ENCODE data around the gene PKP3. TPM values are rescaled to one million over a fixed set of nuclear protein-coding genes. Genes with fewer than 3 reads are reported as not detected.
A peak's percentile ranks its signal among the peaks of the same experiment; 100 is the strongest.
"Not testable (repeated sequence)": the region's sequence is repeated elsewhere in the genome, so short reads cannot be mapped to it uniquely, and the experiment has no call there.

The PKP3 gene
- total RNA-seq, 1 donor from 2014 or later: 0.85 TPM

- H3K36me3 Mint-ChIP-seq (ENCODE audit: low read depth): peaks cover 2% of the 10 kb centered on the region
- DNase-seq (ENCODE audit: low spot score): no peak
Measured at GRCh38 chr11:387193-387793, 6.7 kb upstream of the PKP3 start.

GRCh38 chr11:389369-389768, 4.6 kb upstream of the PKP3 start:
- not testable (repeated sequence) for H3K27me3 Mint-ChIP-seq (ENCODE audit: low read depth); H3K27ac Mint-ChIP-seq (ENCODE audit: unreplicated experiment); DNase-seq (ENCODE audit: low spot score); H3K4me1 Mint-ChIP-seq (ENCODE audit: low read depth); H3K4me3 Mint-ChIP-seq (ENCODE audit: unreplicated experiment); H3K9me3 Mint-ChIP-seq (ENCODE audit: low read depth); H3K36me3 Mint-ChIP-seq (ENCODE audit: low read depth)

More at GRCh38 chr11:387193-387793, 6.7 kb upstream of the PKP3 start:
- Mint-ChIP-seq H3K27ac (ENCODE audit: unreplicated experiment) (no peak overlapping the region), H3K4me1 (ENCODE audit: low read depth) (peaks cover 3% of the 10 kb centered on the region), H3K27me3 (ENCODE audit: low read depth) (no peaks in the 10 kb centered on the region), H3K4me3 (ENCODE audit: unreplicated experiment) (no peak overlapping the region), H3K9me3 (ENCODE audit: low read depth) (peaks cover 6% of the 10 kb centered on the region)
- peak; percentile 11 for TF ChIP-seq CTCF (IDR thresholded peaks at IDR 0.05)

GRCh38 chr11:390175-390574, 3.8 kb upstream of the PKP3 start:
- Mint-ChIP-seq H3K9me3 (ENCODE audit: low read depth) (peaks cover 6% of the 10 kb centered on the region), H3K36me3 (ENCODE audit: low read depth) (peaks cover 2% of the 10 kb centered on the region), H3K27ac (ENCODE audit: unreplicated experiment) (no peak overlapping the region), H3K27me3 (ENCODE audit: low read depth) (no peaks in the 10 kb centered on the region), H3K4me3 (ENCODE audit: unreplicated experiment) (no peak overlapping the region), H3K4me1 (ENCODE audit: low read depth) (peaks cover 11% of the 10 kb centered on the region)
- no peak for DNase-seq (ENCODE audit: low spot score)
- TF ChIP-seq CTCF (IDR thresholded peaks at IDR 0.05): no peak

- H3K4me1 Mint-ChIP-seq (ENCODE audit: low read depth): peaks cover 11% of the 10 kb centered on the region
- H3K9me3 Mint-ChIP-seq (ENCODE audit: low read depth): peaks cover 6% of the 10 kb centered on the region
- TF ChIP-seq CTCF (IDR thresholded peaks at IDR 0.05): no peak
Measured at GRCh38 chr11:391117-392017, 2.6 kb upstream of the PKP3 start.

GRCh38 chr11:392102-392777, 1.8 kb upstream of the PKP3 start:
- Mint-ChIP-seq H3K36me3 (ENCODE audit: low read depth) (no peaks in the 10 kb centered on the region), H3K4me1 (ENCODE audit: low read depth) (peaks cover 8% of the 10 kb centered on the region), H3K27me3 (ENCODE audit: low read depth) (no peaks in the 10 kb centered on the region), H3K9me3 (ENCODE audit: low read depth) (peaks cover under 1% of the 10 kb centered on the region), H3K4me3 (ENCODE audit: unreplicated experiment) (no peak overlapping the region), H3K27ac (ENCODE audit: unreplicated experiment) (no peak overlapping the region)
- TF ChIP-seq CTCF (IDR thresholded peaks at IDR 0.05): no peak
- DNase-seq (ENCODE audit: low spot score): no peak

More at GRCh38 chr11:391117-392017, 2.6 kb upstream of the PKP3 start:
- Mint-ChIP-seq H3K4me3 (ENCODE audit: unreplicated experiment) (no peak overlapping the region), H3K36me3 (ENCODE audit: low read depth) (peaks cover 2% of the 10 kb centered on the region), H3K27me3 (ENCODE audit: low read depth) (no peaks in the 10 kb centered on the region), H3K27ac (ENCODE audit: unreplicated experiment) (no peak overlapping the region)
- no peak for DNase-seq (ENCODE audit: low spot score)

Data from chondrocyte (in vitro differentiated cells).